Stomach (tissue), 9 donors: ENCODE data around the gene LOXL1. TPM values are rescaled to one million over a fixed set of nuclear protein-coding genes. Genes with fewer than 3 reads are reported as not detected.
A peak's percentile ranks its signal among the peaks of the same experiment; 100 is the strongest.

Source experiments
- DNase-seq, 2 donors: peaks; one replicate each; pipeline versions ENCODE4 v3.0.0 to v3.0.0-alpha.2; 2013 to 2019
- H3K27ac ChIP-seq, 5 donors: fragments of 200-600 bp in 4 of 5; sonication (generic) in 4 of 5; one replicate each; pipeline ENCODE4 v1.5.1; 2013 to 2019; ENCODE audit warnings: mild to moderate bottlenecking in 1 of 5, moderate library complexity in 1 of 5
- H3K27me3 ChIP-seq, 3 donors: fragments of 200-600 bp; sonication (generic); one replicate each; pipeline ENCODE4 v1.5.1; 2017 to 2019; ENCODE audit warnings: mixed run types in 1 of 3
- H3K36me3 ChIP-seq, 4 donors: fragments of 200-600 bp; sonication (generic); 1 replicate in 3 of 4; 2 replicates in 1 of 4; pipeline ENCODE4 v1.5.1; 2016 to 2019
- H3K4me1 ChIP-seq, 4 donors: fragments of 200-600 bp; sonication (generic); one replicate each; pipeline ENCODE4 v1.5.1; 2016 to 2019
- H3K4me3 ChIP-seq, 4 donors: fragments of 200-600 bp; sonication (generic) in 3 of 4; one replicate each; pipeline ENCODE4 v1.5.1; 2016 to 2019; ENCODE audit warnings: mild to moderate bottlenecking in 1 of 4
- H3K9me3 ChIP-seq, 4 donors: fragments of 200-600 bp; sonication (generic); one replicate each; pipeline ENCODE4 v1.5.1; 2016 to 2019
- CTCF ChIP-seq, 7 experiments: fragments of 450-650 bp in 4 of 7; fragments of 200-600 bp in 3 of 7; sonication (generic) in 3 of 7; IDR thresholded peaks; one replicate each; pipeline ENCODE4 v1.5.1; 2016 to 2019; ENCODE audit warnings: antibody characterized with exemption in 7 of 7, control low read depth in 2 of 7, mild to moderate bottlenecking in 1 of 7
- EP300 ChIP-seq: sonication (generic); formaldehyde crosslinking; IDR thresholded peaks from one replicate; pipeline ENCODE4 v1.6.1; 2017; ENCODE audit warnings: antibody characterized with exemption
- POLR2A ChIP-seq, 4 donors: fragments of 450-650 bp; IDR thresholded peaks; one replicate each; pipeline ENCODE4 v1.6.1; 2016; ENCODE audit warnings: antibody characterized with exemption in 4 of 4, control low read depth in 2 of 4, mild to moderate bottlenecking in 1 of 4, moderate library complexity in 1 of 4
- POLR2AphosphoS5 ChIP-seq, 3 donors: sonication (generic); formaldehyde crosslinking; IDR thresholded peaks; one replicate each; pipeline ENCODE4 v1.6.1; 2016; ENCODE audit warnings: antibody characterized with exemption in 3 of 3
- WGBS, 5 donors: extraction: QIAGEN DNeasy Blood & Tissue Kit in 3 of 5; methylation state at CpG; one replicate each; pipeline versions ENCODE4 v1.1.5 to v1.1.7; 2013 to 2018; 5-methylcytosine and 5-hydroxymethylcytosine counted together
- intact Hi-C: fragments of 100-400 bp; cut with DNase I; formaldehyde crosslinking; loops from one replicate; pipeline ENCODE4 v1.15.1; 2023; ENCODE audit warnings: low total_unique reads
- polyA plus RNA-seq, 3 donors: library from polyadenylated mRNA; stranded (reverse); fragments of 200-250 nt; gene quantifications; one replicate each; pipeline ENCODE4 v1.2.3, GENCODE V29; 2013
- total RNA-seq, 5 donors: library from RNA; depleted of rRNA; stranded (reverse); fragments of >200 nt; gene quantifications; one replicate each; pipeline versions ENCODE4 v1.1.0 to v1.2.3, GENCODE V29; 2014 to 2016
- donor health status: healthy with polysubstance abuse.
- donor health status: Bipolar disorder and iron deficiency.
- donor health status: healthy.

The LOXL1 gene
- total and polyA plus RNA-seq, 8 donors, result 5.2 to 48.4 (median 19.9) TPM

- H3K36me3 ChIP-seq, result no peaks in the 10 kb centered on the region
- peak overlapping the region; percentile 87 to 95 (median 93) for H3K27ac ChIP-seq
- peak; percentile 86 to 90 for DNase-seq
- TF ChIP-seq POLR2AphosphoS5 (IDR thresholded peaks at IDR 0.05) (peak in 2 of 3 donors; percentile 24 to 64), POLR2A (IDR thresholded peaks at IDR 0.05) (no peak)
- H3K27me3 ChIP-seq, result peaks cover 0 to 23% (median 0%) of the 10 kb centered on the region in 3 donors
- intact Hi-C loops, result no loop called here
- 0 to 3% (median 1%) methylated on average over 3 to 65 of the region's 65 CpGs for WGBS, 5 donors
- no peaks in the 10 kb centered on the region for H3K9me3 ChIP-seq
- H3K4me3 ChIP-seq, result peak overlapping the region; percentile 50 to 66 (median 62)
- H3K4me1 ChIP-seq, result peaks cover 58 to 91% (median 85%) of the 10 kb centered on the region in 4 donors
These were observed 777 bp downstream of the LOXL1 start for GRCh38 chr15:73927003-73927475.

GRCh38 chr15:73927476-73928240, 1.4 kb downstream of the LOXL1 start:
- Histone ChIP-seq H3K4me3 (peak overlapping the region; percentile 50 to 66 (median 62)), H3K27me3 (peaks cover 0 to 23% (median 0%) of the 10 kb centered on the region in 3 donors), H3K9me3 (no peaks in the 10 kb centered on the region), H3K36me3 (no peaks in the 10 kb centered on the region), H3K4me1 (peaks cover 51 to 85% (median 78%) of the 10 kb centered on the region in 4 donors), H3K27ac (peak overlapping the region; percentile 87 to 95 (median 93))
- DNase-seq, result peak; percentile 82 to 90
- peak in 2 of 3 donors; percentile 31 to 55 for TF ChIP-seq POLR2AphosphoS5 (IDR thresholded peaks at IDR 0.05)
- TF ChIP-seq CTCF (IDR thresholded peaks at IDR 0.05), result peak in 4 of 7 experiments; percentile 21 to 53 (median 38)
- no peak for TF ChIP-seq POLR2A (IDR thresholded peaks at IDR 0.05)
- intact Hi-C loops, result no loop called here
- WGBS, 5 donors, result 0 to 3% (median 1%) methylated on average over 12 to 78 of the region's 78 CpGs

GRCh38 chr15:73928241-73928579, 1.9 kb downstream of the LOXL1 start:
- Histone ChIP-seq H3K27me3 (peaks cover 0 to 23% (median 0%) of the 10 kb centered on the region in 3 donors), H3K9me3 (no peaks in the 10 kb centered on the region), H3K4me3 (peak overlapping the region; percentile 50 to 66 (median 62)), H3K27ac (peak overlapping the region in 4 of 5 donors; percentile 87 to 95 (median 94)), H3K4me1 (peaks cover 46 to 79% (median 73%) of the 10 kb centered on the region in 4 donors), H3K36me3 (no peaks in the 10 kb centered on the region)
- whole genome bisulfite sequencing, 5 donors, result 21 to 37% (median 30%) methylated on average over 3 of the region's 3 CpGs
- no peak for DNase-seq
- intact Hi-C loops, result no loop called here
- no peak for TF ChIP-seq EP300
- no peak for TF ChIP-seq POLR2A (IDR thresholded peaks at IDR 0.05)
- no peak for TF ChIP-seq POLR2AphosphoS5 (IDR thresholded peaks at IDR 0.05)
- no peak for TF ChIP-seq CTCF (IDR thresholded peaks at IDR 0.05)

- intact Hi-C loops, result no loop called here
These were observed 2.8 kb downstream of the LOXL1 start for GRCh38 chr15:73928971-73929627.

More at GRCh38 chr15:73928971-73929627, 2.8 kb downstream of the LOXL1 start:
- H3K4me1 ChIP-seq, result peaks cover 37 to 76% (median 64%) of the 10 kb centered on the region in 4 donors
- H3K4me3 ChIP-seq, result no peak overlapping the region
- DNase-seq, result no peak
- H3K36me3 ChIP-seq, result no peaks in the 10 kb centered on the region
- H3K27ac ChIP-seq, result no peak overlapping the region
- no peak for TF ChIP-seq CTCF (IDR thresholded peaks at IDR 0.05)
- H3K9me3 ChIP-seq, result no peaks in the 10 kb centered on the region
- WGBS, 5 donors, result 59 to 76% (median 71%) methylated on average over 4 to 5 of the region's 5 CpGs
- H3K27me3 ChIP-seq, result peaks cover 0 to 23% (median 0%) of the 10 kb centered on the region in 3 donors
